ENCODE data around the gene AHCYL1.

Gene AHCYL1

GRCh38 chr1:110040548-110040947 lies 56.0 kb downstream of the AHCYL1 start:
- DNase-seq = no peak

- no peak for DNase-seq
Measured at GRCh38 chr1:110043016-110043415, 58.5 kb downstream of the AHCYL1 start.

GRCh38 chr1:110047463-110047862 lies 62.9 kb downstream of the AHCYL1 start:
- DNase-seq = no peak

- no peak for DNase-seq
Measured at GRCh38 chr1:110048240-110048639, 63.7 kb downstream of the AHCYL1 start.

- no peak for DNase-seq
Measured at GRCh38 chr1:110048923-110049601, 64.5 kb downstream of the AHCYL1 start.

GRCh38 chr1:110049801-110050601 lies 65.4 kb downstream of the AHCYL1 start:
- DNase-seq = no peak

- DNase-seq = no peak
Measured at GRCh38 chr1:110050602-110051261, 66.2 kb downstream of the AHCYL1 start.

- no peak for DNase-seq
Measured at GRCh38 chr1:110051262-110051648, 66.7 kb downstream of the AHCYL1 start.

- peak in 1 of 2 experiments; percentile 16 for DNase-seq
Measured at GRCh38 chr1:110053552-110054428, 69.2 kb downstream of the AHCYL1 start.

- DNase-seq = no peak
Measured at GRCh38 chr1:110055493-110056284, 71.1 kb downstream of the AHCYL1 start.

- no peak for DNase-seq
Measured at GRCh38 chr1:110056285-110056683, 71.7 kb downstream of the AHCYL1 start.

- no peak for DNase-seq
Measured at GRCh38 chr1:110056776-110057175, 72.2 kb downstream of the AHCYL1 start.

GRCh38 chr1:110057963-110058518 lies 73.5 kb downstream of the AHCYL1 start:
- no peak for DNase-seq

- DNase-seq = no peak
Measured at GRCh38 chr1:110058591-110058990, 74.0 kb downstream of the AHCYL1 start.

- DNase-seq = no peak
Measured at GRCh38 chr1:110059133-110059863, 74.7 kb downstream of the AHCYL1 start.

GRCh38 chr1:110060034-110060661 lies 75.6 kb downstream of the AHCYL1 start:
- DNase-seq = no peak

- DNase-seq = no peak
Measured at GRCh38 chr1:110060662-110061060, 76.1 kb downstream of the AHCYL1 start.

GRCh38 chr1:110061341-110061740 lies 76.8 kb downstream of the AHCYL1 start:
- no peak for DNase-seq

- no peak for DNase-seq
Measured at GRCh38 chr1:110062612-110063011, 78.0 kb downstream of the AHCYL1 start.

- no peak for DNase-seq
Measured at GRCh38 chr1:110063781-110064180, 79.2 kb downstream of the AHCYL1 start.

Measured in NCI-H187 (cell line).